ENCODE measurements around the gene KAT6B.
"Not testable (repeated sequence)": the region's sequence is repeated elsewhere in the genome, so short reads cannot be mapped to it uniquely, and the experiment has no call there.

Gene KAT6B

DNA sequence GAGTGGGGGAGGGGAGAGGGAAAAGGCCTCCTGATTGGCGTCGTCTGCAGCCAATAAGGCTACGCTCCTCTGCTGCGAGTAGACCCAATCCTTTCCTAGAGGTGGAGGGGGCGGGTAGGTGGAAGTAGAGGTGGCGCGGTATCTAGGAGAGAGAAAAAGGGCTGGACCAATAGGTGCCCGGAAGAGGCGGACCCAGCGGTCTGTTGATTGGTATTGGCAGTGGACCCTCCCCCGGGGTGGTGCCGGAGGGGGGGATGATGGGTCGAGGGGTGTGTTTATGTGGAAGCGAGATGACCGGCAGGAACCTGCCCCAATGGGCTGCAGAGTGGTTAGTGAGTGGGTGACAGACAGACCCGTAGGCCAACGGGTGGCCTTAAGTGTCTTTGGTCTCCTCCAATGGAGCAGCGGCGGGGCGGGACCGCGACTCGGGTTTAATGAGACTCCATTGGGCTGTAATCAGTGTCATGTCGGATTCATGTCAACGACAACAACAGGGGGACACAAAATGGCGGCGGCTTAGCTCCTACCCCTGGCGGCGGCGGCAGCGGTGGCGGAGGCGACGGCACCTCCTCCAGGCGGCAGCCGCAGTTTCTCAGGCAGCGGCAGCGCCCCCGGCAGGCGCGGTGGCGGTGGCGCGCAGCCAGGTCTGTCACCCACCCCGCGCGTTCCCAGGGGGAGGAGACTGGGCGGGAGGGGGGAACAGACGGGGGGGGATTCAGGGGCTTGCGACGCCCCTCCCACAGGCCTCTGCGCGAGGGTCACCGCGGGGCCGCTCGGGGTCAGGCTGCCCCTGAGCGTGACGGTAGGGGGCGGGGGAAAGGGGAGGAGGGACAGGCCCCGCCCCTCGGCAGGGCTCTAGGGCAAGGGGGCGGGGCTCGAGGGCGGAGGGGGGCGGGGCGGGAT is at the start of gene KAT6B:
KAT6B (plus strand) TSS at position 459 of the 903 bp plus-strand sequence. CDS start 16,258 bp downstream, outside the sequence.
- DNase-seq = peak; percentile 100

DNA sequence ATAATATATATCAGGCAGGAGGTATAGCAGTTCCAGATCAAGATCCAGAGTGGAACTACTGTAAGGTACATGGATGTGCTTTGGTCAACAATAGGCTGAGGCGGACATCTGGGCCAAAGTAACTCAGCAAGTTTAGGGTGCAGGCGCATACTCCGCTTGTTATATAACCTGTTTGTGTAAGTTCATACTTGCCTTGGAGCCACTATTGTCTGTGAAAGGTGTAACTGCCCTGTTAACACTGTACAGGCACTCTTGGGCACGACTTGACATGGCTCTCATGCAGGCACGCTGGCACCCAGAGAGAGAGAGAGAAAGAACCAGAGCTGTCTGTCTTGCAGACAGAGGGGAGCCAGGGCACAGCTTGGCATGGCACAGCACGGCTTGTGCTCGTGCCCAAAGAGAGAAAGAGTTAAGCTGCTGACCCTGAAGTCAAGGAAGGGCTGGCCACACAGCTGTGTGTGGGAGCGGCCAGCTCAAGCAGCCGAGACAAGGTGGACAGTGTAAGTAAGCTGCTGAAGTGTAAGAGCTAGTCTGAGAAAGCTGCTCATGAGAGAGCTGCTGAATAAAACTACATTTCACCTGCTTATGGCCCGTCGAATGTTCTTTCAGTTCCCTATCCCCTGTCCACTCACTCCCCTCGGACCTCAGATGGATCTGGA is 47.8 kb upstream of the KAT6B start:
- no peak for DNase-seq

DNA sequence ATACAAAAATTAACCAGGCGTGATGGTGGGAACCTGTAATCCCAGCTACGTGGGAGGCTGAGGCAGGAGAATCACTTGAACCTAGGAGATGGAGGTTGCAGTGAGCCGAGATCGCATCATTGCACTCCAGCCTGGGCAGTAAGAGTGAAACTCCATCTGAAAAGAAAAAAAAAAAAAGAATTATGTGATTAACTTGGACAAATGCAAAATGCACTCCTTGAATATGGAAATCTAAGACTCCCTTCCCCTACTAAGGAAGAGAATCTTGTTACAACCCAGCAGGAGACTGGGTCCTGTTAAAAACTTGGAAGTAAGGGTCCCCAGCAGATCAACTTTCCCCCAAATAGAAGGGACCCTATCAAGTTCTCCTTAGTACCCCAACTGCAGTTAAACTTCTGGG is 44.5 kb upstream of the KAT6B start:
- DNase-seq = not testable (repeated sequence)

DNA sequence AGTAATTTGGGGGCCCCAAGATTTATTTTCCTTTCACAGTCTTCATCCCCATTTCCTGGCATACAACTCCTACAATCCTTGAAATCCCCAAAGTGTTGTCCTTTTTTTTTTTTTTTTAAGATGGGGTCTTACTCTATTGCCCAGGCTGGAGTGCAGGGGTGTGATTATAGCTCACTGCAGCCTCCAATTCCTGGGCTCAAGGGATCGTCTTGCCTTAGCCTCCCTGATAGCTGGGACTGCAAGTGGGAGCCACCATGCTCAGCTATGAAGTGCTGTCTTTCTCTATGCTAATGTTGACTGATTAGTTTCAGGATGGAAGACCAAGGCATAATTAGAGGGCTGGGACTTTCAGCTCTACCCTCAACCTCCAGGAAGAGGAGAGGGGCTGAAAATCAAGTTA is 41.9 kb upstream of the KAT6B start:
- no peak for DNase-seq

DNA sequence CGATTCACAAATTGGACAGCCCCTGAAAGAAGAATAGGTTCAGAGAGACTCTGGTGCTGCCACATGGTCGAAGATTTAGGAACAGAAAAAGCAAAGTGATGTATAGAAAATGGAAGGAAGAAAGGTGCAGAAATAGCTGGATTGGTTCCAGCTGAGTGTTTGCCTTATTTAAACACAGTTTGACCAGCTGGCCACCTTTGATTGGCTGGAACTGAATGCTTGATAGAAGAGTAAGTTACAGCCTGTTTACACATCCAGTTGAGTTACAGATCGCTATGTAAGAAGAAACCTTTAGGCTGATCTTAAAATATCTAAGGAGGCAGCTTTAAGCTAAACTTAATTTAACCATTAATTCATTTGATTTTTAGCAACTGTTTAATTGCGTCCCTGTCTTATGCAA is 40.3 kb upstream of the KAT6B start:
- DNase-seq = no peak

DNA sequence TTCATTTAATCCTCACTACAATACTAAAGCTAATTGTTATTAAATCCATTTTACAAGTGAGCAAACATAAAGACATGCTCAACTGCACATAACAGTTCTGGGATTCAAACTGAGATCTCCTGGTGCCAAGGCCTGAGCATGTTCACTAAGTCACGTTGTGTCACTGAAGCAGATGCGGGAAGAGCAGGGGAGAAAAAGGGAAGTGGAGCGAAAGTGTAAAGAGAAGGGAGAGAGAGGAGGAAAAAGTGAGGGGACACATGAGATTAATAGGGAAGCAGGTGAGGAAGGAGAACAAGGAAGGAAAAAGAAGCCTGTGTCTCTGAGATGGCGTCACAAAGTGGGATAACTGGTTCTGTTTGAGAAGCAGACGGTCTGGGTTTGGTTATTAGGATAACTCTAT is 38.9 kb upstream of the KAT6B start:
- DNase-seq = no peak

DNA sequence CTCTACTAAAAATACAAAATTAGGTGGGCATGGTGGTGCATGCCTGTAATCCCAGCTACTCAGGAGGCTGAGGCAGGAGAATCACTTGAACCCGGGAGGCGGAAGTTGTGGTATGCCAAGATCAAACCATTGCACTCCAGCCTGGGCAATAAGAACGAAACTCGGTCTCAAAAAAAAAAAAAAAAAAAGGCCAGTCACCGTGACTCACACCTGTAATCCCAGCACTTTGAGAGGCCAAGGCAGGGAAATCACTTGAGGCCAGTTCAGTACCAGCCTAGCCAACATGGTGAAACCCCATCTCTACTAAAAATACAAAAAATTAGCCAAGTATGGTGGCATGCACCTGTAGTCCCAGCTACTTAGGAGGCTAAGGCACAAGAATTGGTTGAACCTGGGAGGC is 34.4 kb upstream of the KAT6B start:
- DNase-seq = not testable (repeated sequence)

DNA sequence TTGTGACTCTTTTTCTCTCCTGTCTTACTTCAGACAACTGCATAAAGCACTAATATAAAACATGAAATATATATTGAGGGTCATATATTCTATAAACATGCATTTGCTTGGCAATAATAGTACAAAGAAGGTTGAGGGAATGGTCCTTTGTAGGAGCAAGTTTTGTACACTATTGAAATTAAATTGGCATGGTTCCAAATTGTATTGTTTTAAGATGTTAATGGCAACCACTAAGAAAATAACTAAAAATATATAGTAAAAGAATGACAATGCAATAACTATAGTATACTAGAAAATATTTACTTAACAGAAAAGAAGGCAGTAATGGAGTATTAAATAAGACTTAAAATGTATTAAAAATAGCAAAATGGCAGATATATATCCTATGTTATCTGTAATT is 33.7 kb upstream of the KAT6B start:
- no peak for DNase-seq

DNA sequence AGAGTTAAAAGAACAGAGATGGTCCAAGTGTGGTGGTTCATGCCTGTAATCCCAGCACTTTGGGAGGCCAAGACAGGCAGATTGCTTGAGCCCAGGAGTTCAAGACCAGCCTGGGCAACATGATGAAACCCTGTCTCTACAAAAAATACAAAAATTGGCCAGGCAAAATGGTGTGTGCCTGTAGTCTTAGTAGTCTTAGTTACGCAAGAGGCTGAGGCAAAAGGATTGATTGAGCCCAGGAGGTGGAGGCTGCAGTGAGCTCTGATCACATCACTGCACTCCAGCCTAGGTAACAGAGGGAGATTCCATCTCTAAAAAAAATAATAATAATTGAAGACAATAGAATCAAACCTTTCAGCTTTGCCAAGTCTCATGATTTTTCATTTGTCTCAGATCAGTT is 33.2 kb upstream of the KAT6B start:
- not testable (repeated sequence) for DNase-seq

DNA sequence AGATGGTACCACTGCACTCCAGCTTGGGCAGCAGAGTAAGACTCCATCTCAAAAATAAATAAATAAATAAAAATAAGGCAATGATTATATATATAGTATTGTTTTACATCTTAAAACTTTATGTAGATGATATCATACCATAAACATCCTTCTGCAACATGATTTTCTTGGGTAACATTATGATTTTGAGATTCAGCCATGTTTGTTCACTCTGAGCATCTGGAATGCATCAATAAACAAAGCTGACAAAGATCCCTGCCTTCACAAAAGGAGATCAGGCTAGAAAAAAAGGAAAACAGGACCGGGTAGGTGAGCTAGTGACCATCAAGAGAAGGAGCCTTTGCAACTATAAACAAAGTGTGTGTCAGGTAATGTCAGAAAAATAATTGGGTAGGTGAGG is 31.9 kb upstream of the KAT6B start:
- no peak for DNase-seq

DNA sequence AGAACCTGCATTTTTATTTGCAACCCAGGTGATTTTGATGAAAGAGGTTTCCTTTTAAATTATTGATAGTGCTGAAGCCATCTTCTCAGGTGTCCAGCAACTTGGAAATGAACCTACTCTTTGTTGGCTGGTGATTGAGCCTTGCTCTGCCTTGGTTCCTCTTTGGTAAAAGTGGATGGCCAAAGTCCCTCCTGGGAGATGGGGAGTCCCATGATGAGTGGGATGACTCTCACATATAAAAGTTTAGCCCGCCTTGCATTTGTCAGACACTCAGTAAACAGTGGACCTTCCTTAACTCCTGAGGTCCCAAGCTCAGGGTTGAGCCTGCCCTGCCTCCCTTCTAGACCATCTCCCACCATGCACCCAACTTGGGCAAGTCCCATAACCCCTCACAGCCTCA is 28.9 kb upstream of the KAT6B start:
- DNase-seq = no peak

DNA sequence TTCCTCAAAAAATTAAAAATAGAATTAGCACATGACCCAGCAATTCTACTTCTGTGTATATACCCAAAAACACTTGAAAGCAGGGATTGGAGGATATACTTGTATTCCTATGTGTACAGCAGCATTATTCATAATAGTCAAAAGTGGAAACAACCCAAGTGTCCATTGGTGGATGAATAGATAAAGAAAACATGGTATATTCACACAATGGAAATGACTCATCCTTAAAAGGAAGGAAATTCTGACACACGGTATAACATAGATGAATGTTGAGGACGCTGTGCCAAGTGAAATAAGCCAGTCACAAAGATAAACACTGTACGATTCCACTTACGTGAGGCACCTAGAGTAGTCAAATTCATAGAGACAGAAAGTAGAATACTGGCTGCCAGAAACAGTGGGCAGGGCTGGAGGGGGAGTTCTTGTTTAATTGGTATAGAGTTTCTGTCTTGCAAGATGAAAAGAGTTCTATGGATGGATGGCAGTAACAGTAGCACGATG is 26.6 kb upstream of the KAT6B start:
- no peak for DNase-seq

DNA sequence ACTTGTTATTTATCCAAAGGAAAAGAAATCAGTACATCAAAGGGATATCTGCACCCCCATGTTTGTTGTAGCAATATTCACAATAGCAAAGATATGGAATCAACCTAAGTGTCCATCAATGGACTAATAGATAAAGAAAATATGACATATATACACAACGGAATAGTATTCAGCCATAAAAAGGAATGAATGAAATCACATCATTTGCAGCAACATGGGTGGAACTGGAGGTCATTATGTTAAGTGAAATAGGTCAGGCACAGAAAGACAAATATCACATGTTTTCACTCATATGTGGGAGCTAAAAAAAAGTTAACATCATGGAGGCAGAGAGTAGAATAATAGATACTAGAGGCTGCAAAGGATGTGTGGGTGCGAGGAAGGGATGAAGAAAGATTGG is 25.0 kb upstream of the KAT6B start:
- no peak for DNase-seq

DNA sequence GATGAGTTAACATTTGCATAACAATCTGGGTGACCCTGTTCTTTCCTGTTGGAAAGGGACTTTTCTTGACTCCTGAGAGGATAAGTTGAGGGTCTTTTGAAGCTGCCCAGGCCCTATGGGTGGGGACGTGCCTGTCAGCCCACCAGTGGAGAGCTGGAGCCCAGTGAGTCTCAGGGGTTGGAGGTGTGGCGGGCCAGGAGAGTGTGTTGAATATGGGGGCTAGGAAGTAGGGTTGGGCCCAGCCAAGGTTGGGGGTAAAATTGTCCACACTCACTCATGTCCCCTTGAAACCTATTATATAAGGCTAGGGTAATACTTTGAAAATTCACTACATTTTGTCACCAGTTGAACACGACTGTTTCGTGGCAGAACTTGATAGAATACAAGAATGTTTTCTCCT is 17.9 kb upstream of the KAT6B start:
- DNase-seq = no peak

DNA sequence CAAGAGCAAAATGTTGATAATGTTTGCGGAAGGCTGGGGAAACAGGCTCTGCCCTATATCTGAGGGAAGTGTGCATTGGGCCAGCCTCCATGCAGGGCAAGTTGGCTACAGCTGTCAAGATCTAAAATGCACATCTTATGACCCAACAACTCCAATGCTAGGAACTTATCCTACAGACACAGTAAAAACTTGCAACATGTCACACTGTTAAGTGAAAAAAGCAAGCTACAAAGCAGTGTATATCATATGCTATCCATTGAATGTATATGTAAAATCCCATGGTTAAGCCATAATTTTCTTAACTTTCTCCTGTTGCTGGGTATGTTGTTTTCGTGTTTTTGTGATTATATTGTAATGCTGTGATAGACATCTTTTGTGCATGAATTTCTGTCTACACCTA is 16.3 kb upstream of the KAT6B start:
- DNase-seq = no peak

DNA sequence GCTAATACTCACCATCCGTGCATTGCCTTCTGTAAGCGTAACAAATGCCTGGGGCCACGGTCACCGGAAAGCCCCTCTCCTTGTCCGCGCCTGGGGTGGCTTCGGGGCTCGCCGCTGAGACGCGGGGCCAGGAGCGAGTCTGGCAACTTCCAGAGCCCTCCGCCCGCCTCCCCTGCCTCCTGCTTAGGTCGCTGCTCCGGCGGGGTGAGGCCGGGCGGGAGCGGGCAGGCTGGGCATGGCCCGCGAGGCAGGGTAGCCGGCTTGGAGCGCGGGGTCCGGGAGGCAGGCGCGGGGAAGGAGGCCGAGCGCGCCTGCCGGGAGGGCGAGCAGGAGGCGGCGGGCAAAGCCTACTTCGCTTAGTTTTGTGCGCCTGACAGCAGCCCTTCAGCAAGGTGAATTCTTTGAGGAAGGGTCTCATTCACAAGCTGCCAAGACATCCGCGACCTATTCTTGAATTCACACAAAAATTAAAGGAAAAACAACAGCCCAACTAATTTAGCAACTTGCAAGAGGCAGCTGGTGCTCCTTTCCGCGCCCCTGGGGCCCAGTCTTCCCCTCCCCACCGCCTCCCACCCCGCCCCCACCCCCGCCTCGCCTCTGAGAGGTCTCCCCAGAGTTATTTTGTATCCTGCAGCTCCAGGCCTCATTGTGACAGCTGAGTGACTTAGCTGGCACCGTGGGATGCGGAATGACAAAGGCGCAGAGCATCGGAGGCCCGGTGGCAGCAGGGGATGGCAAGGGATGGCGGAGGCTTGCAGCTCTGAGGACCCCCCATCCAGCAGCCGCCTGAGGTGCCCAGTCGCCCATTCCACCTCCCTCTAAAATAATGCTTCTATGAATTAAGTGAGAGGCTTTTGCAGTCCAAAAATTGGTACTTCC is 12.8 kb upstream of the KAT6B start:
- no peak for DNase-seq

DNA sequence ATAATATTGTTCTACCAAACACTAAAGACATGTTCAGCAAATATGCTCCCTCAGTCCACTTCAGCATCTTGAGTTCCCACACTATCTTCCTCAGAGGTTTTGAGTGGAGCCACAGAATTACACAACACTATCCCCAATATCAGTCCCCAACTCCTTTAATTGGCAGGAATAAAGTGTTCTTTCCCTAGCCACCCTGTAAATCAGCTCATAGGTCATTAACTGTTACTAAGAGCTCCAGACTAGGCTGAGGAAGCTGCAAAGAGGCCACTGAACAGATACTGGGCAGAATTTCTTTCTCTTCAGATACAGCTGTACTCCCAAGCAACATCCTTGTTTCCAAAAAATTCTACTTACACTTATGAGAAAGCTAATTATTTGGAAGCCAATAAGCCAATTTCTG is 11.6 kb upstream of the KAT6B start:
- no peak for DNase-seq

DNA sequence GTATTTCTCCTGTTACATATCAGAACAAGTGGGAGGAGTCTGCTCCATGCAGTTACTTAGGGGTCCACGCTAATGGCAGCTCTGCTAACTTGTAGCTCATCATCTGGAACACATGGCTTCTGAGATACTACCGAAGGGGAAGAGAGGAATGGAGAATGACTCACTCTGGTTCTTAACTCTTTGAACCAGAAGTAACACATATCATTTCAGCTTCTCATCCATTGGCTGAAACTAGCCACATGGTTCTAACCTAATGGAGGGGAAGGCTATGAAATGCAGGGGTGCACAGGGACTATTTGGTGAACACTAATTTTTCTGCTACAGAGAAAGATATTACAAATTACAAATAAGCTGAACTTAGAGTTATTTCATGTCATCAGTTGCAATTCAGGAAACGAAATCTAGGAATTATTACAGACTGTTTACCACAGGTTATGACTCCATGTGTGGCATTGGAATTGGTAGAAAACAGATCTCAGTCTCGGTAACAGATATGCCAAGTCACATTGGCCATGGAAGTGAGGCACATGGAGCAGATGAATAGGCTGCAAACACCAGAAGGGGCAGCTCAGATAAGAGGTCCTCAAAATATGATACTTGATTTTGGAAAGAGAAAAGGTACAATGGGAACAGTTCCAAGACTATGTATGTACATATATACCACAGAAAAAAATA is 9.4 kb upstream of the KAT6B start:
- DNase-seq = no peak

DNA sequence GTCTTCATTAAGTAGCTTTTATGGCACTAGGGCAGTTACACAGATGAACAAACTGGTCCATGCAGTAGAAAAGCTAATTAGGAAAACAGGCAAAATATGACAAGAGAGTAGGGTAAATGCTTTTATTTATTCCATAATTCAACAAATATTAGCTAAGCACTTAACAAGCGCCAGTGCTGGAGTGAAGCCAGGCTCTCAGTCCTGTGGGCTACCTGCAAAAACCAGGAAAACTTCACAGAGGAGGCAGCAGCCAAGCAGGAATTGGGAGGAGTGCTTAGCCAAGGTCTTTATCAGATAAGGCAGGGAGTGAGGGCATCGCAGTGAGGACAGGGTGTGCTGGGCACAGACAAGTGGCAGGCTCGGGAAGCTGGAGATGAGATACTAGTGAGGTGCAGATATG is 4.9 kb upstream of the KAT6B start:
- no peak for DNase-seq

DNA sequence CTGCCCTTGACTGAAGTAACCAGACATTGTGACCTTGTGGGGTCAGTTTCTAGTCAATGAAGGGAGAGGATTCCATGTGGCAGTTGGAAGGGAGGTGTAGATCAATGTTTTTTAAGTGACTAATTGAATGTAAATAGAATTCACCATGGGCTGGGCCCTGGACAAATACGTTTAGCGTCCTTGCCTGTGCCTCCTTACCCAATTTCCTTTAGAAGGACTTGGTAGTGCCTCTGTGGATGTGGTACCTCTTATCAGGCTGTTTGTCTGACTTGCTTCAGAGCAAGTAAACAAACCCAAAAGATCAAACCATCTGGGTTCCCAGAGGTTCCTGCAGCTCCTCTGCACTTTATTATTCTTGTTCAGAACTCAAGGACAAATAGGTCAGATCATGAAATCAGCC is 4.3 kb upstream of the KAT6B start:
- no peak for DNase-seq

DNA sequence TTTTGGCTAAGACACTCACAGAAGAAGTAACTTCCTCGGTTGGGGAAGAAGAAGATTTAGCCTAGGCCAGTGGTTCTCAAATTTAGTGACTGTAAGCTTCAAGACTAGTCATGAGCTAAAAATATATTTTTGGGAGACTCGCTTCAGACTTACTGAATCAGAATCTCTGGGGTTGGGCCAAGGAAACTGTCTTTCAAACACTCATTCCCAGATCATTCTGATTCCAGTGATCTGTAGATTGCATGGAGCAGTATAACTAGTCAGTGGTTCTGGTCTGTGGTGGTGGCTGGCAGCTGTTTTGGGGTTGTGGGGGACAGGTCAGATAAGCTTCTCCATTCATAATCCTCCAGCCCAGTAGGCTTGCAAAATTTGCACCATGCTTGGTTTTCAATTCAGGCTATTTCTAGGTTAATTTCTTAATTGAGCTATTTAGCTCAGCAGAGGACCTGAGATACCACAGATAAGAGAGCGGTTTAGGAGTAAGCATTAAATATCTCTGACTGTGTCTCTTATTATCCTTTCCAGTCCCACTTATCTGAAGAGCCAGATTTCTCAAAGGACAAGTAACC is 3.8 kb upstream of the KAT6B start:
- DNase-seq = no peak

DNA sequence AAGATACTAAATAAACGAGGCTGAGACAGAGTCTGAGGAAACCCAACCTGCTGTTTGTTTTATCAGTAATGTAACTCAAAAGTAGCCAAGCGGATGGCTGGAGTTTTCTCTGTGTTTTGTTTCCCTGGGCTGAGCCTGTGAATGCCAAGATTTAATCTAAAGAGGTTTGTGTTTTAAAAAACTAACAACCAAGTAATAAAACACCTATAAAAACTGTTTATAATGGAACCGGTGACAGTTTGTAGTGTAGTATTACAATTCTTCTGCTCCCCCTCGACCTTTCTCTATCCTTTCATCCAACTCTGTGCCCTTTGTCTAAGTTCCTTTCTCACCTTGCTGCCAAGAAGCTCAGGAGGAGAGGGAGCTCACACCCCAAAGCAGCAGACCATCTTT is 2.6 kb upstream of the KAT6B start:
- DNase-seq = no peak
